AG20443 (cell line): ENCODE data around the gene ZBTB5.

Source experiments
- DNase-seq: peaks from one replicate; pipeline ENCODE4 v3.0.0; 2012; ENCODE audit warnings: low spot score, mixed read lengths

Gene ZBTB5

DNA sequence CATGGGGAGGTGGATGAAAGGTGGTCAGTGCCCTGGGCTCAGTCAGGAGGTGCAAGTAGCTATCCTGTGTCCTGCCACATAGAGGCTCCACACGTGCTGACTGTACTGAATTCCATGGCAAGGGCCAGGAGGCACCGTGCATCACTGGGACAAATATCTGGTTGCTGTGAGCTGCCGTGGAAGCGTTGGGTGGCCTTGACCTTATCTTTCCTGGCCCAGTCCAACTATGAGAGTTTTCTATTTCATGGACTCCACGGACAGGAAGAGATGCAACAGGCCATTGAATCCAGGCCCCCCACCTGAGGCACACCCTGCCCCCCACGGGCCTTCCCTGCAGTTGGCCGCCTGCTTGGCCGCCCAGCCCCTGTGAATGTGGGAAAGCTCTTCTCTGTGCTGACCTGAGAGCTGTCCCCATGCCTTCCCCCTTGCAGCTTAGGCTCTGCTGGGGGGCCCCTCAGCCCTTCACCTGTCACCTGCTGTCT lies 41.0 kb downstream of the ZBTB5 start:
- no peak for DNase-seq

DNA sequence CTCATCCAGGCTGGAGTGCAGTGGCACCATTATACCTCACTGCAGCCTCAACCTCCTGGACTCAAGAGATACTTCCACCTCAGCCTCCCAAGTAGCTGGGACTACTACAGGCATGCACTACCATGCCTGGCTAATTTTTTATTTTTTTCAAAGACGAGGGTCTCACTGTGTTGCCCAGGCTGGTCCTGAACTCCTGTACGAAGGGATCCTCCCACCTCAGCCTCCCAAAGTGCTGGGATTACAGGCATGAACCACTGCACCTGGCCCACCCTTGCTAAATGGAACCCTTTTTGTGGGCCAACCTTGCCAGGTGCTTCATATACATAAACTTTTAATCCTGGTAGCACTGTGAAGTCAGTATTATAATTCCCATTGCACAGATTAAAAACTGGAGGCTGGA lies 41.7 kb downstream of the ZBTB5 start:
- no peak for DNase-seq

DNA sequence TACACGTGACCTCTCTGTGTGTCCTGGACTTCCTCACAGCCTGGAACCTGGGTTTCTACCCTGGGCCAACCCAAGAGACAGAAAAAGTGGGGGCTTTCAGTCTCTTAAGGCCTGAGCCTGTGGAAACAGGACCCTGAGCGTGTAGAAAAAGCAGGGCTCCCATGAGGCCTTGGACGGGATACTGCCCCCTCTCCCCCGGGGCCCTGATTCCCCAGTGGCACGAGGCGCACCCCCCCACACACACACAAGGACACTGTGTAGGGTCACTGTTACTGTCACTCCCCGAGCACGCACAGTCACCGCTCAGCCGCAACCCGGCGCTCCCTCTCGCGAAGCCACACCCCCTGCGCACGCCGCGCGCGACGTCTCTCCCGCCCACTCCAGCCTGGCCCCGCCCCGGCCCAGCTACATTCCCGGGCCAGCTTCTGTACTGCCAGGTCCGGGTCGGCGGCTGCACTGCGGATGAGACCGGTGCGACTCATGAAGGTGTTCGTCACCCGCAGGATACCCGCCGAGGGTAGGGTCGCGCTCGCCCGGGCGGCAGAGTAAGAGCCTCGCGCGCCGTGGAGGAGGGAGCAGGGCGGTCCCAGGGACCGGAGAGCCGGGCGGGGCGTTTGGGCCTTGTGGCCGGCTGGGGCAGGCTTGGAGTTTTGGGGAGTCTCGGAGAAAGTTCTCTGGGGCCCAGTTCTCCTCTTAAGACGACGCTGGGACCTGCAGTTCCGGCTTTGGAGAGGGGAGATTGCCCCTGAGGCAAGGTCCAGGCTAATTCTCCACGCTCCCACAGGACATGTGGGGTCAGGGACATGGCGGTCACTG lies 42.8 kb downstream of the ZBTB5 start, which contains the start of gene GRHPR:
Gene GRHPR, plus strand, starts transcription at position 408 of the 816 bp plus-strand sequence. Its CDS starts 55 bp downstream, at position 463.
- peak; percentile 97 for DNase-seq

DNA sequence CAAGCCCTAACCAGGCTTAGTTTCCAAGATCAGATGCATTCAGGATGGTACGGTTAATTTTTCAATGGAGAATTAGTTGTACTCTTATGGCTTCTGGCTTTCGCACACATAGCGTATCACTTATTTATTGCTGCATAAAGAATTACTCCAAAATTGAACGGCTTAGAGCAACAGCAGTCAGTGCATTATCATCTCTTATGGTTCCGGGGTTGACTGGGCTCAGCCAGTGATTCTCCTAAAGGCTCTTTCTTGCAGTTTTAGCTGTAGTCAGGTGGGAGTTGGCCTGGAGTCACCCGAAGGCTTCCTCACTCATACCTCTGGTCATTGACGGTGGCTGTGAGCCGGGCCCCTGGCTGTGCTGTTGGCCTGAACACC lies 43.3 kb downstream of the ZBTB5 start:
- DNase-seq = no peak

DNA sequence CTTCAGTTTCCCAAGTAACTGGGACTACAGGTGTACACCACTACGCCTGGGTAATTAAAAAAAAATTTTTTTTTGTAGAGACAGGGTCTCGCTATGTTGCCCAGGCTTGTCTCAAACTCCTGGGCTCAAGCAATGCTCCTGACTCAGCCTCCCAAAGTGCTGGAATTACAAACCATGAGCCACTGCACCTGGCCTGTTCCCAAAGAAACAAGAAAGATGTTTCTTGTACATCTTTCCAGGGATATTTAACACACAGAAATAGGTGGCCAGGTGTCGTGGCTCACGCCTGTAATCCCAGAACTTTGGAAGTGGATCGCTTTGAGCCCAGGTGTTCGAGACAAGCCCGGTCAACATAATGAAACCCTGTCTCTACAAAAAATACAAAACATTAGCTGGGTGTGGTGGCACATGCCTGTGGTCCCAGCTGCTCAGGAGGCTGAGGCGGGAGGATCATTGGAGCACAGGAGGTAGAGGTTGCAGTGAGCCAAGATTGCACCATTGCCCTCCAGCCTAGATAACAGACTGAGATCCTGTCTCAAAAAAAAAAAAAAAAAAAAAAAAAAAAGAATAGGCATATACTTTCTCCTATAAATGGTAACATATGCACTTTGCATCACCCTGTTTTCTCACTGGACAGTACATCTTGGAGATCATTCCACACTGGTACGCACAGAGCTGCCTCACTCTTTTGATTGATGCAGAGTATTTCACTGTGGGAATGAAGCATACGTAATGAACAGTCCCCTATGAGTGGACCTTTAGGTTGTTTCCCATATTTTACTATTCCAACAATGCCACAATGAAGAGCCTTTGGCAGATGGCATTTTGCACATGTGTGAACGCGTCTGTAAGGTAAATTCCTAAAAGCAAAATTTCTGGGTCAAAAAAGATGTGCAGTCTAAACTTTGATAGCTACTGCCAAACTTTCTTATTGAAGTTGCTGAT lies 44.7 kb downstream of the ZBTB5 start:
- DNase-seq = no peak

DNA sequence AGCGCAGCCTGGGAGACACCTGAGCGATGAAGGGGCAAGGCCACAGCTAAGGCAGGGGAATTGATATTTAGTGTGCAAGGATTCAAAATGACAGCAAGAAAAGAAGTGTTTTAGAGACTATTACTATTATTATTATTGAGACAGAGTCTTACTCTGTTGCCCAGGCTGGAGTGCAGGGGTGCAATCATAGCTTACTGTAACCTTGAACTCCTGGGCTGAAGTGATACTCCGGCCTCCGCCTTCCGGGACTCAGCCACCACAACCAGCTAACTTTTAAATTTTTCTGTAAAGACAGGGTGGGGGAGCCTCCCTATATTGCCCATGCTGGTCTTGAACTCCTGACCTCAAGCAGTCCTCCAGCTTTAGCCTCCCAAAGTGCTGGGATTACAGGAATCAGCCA lies 46.0 kb downstream of the ZBTB5 start:
- no peak for DNase-seq

DNA sequence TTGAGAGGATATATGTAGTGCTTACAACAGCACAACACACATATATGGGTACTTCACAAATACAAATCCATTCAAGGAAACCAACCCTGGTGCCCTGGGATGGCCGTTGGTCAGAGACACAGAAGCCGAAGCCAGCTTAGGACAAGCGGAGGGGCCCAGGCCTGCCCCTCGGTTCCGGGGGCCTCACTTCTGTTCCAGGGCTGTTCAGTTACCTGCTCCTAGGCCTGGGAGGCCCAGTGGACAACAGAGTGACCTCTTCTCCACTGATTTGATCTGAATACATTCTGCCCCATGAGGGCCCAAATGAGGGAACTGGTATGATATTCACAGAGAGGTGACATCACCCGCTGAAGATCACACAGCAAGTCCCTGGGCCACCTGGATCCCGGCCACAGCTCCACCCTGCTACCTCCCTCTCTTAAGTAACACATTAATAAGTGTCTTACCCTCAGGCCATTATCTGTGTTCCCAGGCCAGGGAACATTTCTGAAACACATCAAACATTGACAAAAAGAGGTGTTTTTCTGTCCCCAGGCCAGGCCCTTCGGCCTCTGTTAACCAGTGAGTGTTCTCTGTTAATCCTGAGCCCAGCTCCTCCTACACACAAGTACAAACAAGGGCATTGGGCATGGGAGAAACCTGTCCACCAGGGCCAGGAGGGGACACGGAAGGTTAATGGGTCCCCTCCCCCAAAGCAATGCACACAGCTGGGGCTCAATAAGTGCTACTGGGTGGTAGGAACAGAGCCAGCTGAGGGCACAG lies 47.2 kb downstream of the ZBTB5 start:
- no peak for DNase-seq

DNA sequence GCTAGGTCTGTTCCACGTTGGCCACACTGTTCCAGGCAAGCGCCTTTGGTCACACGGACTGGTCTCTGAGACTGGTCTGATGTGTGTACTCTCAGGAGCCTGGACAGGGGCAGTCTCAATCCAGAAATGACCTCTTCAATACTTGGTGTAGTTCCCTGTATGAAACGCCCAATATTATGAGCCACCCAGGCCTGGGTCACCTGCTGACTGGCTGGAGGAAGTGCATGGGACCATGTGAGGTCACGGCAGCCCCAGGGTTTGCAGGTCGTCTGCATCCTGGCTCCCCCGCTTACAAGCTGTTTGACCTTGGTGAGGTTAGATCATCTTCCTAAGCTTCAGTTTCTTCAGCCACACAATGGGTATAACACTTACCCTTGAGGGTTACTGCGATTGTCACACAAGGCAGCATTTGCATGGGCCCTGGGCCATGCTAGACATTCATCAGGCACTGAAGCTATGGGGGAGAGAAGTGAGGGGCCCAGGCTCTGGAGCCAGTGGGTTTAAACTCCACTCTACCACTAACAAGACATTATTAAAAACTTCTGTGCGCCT lies 47.9 kb downstream of the ZBTB5 start:
- no peak for DNase-seq

DNA sequence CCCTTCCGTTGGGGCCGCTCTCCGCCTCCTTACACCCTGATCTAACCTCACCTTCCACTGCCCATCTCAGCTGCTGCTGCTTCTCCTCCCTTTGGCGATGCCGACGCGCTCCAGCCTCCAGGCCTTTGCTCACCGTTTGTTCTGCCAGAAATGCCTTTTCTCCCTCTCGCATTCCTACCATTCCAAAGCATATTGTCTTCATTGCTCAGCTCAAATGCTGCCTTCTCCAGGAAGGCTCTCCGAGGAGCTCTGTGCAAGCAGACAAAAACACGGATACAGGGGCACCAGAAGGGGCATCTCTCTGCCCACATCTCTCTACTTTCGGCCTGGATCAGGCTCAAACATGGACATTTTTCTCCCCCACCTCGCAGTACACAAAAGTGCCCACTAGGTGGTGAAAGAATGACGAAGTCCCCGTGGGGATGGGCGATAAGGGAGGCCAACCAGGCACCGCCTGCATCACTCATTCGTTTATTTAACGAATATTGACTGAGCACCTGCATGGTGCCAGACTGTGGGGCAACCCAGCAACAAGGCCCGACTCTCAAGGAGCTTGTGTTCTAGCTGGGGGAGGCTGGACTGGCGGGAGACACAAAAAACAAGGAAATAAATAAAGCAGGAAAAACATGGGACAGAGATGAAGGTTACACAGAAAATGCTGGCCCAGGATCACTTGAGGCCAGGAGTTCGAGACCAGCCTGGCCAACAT lies 50.1 kb downstream of the ZBTB5 start:
- peak; percentile 83 for DNase-seq

DNA sequence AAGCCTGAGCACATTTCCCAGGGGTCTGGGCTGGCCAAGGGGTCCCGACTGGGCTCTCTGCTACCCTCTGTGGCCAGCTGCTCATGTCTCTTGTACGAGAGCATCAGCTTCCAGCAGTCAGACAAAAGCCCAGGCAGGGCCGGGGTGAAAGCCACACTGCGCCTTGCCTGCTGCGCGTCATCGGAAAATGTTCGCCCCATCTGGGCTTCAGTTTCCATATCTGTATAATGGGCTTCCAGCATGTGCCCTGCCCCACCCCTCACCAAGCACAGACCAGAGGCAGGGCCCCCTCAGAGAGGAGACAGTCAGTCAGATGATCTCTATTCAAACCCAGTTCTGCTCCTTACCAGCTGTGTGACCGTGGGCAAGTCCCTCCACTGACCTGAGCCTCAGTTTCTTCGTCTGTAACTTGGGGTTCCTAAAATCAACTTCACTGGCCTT lies 50.7 kb downstream of the ZBTB5 start:
- DNase-seq = no peak

DNA sequence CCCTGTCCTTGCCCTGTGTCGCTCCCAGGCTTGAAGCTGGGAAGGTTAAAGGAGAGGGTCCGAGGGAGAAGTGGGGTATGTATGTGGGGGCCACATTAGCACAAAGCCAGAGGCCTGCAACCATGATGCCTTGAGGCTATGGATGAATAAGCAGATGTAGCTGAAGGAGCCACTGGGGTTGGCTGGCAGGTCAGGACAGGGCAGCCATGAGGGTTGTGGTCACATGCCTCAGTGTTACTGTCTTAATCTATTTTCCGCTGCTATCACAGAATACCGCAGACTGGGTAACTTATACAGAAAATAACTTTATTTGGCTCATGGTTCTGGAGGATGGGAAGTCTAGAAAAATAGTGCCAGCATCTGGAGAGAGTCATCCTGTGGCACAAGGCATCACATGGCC lies 51.9 kb downstream of the ZBTB5 start:
- DNase-seq = no peak

DNA sequence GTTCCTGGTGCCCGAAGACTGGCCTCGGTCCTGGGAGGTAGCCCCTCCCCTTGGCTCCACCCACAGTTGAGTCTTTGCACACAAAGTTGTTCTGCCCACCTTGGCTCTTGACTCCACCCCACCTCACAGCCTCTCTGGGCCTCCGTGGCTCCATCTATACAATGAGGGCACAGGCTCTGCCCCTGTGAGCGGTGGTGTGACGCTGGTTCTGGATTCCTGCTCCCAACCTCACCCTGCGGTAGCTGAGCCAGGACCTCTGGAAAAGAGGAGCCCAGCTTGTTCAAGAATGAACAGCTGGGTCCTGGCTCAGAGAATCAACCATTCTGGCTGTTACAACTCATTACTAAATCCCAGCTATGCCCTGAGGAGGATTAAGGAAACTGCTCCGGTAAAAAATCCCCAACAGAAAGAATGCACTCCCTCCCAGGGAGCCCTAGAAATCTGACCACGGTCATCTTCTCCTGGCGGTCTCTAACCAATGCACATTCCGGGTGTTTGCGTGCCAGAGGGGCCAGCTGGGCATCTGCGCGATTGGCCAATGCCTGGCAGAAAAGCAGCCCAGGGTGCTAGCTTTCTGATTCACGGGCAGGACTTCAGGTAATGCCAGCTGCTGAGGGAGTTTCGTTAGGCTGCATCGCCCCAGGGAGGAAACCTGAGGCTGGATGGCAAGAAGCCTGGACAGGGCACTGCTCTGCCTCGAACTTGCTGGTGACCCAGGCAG lies 52.7 kb downstream of the ZBTB5 start:
- peak; percentile 38 for DNase-seq

DNA sequence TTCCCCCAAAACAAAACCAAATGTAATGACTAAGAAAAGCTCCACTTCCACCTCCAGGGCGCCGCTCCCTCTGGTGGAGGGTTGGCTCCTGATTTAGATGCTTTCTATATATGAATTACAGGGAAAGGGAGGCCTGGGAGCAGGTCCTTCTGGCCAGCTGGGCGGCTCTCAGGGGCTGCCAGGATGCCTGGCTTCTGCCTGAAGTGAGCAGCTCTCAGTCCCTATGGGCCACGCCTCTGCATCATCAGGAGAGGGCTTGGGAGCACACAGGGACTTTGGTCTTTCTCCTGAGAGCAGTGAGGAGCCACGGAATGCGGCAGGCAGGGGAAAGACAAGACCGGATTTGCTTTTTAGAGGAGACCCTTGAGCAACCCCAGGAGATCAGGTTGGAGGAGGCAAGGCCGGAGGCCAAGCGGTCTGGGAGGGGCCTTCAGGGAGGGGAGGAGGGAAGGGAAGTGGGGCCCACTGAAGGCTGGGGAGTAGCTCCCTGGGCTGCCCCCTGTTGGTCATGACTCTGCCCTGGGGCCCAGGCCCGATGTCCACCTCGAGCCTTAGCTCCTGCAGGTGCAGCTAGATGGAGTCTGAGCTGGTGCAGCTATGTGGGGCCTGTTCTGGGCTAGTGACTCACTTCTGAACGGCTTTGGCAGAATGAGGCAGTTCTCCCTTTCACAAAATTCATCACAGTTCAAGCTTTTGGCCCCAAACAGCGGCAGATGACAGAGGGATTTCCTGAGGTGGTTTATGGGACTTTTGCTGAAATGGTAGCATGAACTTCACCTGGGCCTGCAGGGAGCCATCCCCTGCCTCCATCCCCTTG lies 54.1 kb downstream of the ZBTB5 start:
- DNase-seq = peak; percentile 54

DNA sequence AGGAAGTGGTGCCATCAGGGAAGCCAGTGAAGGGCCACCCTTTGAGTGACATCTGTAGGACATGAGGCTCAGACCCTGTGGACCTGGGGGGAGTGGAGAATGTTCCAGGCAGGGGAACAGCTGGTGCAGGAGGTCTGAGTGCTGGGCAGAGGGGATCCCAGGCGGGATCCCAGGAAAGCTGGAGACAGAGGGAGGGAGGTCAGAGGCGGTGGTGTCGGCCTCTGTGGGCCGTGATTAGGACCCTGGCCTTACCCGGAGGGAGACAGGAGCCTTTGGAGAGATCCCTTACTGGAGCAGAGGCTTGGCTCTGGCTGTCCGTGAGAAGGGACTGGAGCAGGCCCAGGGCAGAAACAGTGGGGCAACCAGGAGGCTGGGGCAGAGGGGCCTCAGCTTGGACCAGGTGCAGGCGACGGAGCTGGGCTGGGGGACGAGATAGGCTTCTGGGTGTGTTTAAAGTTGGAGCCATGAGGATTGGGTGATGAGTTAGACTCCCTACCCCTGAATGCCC lies 54.8 kb downstream of the ZBTB5 start:
- no peak for DNase-seq

DNA sequence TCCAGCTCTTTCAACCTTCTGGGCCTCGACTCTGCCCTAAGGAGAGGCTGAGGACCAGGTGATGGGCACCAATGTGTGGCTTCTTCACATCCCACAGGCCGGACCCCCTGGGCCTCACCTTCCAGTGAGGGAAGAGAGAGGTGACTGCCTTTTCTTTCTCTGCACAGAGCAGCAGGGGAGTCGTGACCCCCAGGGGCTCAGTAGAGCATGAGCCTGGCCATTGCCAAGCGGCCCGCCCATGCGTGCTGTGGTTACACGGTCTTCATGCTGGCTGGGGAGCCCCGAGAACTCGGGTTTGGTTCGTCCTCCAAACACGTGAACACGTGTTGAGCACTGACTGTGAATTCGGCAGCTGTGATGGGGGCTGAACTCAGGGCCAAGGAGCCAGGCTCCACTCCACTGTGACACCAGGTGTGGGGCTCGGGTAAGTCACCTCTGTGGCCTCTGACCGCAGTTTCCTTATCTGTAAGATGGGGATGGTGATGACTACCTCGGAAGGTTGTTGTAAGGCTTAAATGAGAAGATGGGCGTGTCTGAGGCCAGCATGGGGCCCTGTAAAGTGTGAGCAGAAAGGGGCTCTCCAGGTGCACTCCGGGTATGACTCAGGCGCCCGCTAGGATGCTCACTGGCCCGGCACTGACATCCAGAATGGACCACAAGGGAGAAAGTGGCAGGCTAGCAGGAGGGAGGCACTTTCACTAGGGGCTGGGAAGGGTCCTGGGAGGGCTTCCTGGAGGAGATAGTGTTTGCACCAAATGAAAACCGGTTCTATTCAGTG lies 56.1 kb downstream of the ZBTB5 start:
- DNase-seq = no peak

DNA sequence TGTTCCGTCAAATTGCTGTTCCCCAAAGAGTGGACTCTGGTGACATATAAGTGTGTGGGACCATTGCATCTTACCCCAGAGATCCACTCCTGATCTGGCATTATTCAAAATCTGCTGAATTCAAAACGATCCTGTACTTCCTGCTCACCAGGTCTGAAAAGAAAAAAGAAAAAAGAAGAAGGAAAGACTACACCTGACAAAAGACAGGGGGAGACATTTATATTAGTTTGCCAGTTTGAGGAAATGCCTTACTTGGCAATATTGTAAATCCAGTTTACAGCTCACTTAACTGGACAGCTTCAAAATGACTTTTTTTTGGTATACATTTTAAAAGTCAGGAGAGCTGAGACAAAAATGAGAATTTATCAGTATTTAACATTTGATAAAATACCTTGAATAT lies 57.8 kb downstream of the ZBTB5 start:
- DNase-seq = no peak

DNA sequence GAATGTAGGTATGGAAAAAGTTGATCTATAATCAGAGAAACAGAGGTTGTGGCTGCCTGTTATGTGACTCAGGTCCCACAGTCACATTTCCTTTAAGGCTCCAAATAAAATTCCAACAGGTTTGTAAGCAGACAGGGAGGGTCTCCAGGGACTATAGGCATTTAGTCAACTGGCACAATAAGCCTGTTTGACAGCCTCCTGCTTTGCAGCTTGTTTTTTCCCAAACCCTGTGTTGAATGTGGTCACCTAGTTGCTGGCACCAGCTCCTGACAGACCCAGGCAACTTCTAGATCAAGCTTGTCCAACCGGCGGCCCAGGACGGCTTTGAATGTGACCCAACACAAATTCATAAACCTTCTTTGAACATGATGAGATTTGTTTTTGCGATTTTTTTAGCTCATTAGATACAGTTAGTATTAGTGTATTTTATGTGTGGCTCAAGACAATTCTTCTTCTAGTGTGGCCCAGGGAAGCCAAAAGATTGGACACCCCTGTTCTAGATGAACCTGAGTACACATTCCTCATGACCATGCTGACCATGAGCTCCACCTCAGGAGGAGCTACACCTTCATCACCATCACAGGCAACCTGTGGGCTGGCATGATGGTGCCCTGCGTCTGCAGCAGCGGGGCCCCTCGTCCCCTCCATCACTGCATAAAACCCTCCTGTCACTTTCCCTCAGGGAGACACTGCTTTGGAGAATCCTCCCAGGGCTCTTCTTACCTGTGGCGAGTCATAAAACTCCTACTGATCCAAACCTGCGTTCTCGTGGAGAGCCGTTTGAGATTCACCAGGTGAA lies 58.4 kb downstream of the ZBTB5 start:
- no peak for DNase-seq
